ENCODE measurements around the gene FAM114A1.

- TF ChIP-seq POLR2A (IDR thresholded peaks at IDR 0.05) (no peak), CTCF (IDR thresholded peaks at IDR 0.05) (no peak)
Observed at GRCh38 chr4:38943343-38943742, 75.7 kb downstream of the FAM114A1 start.
